NK-92 (cell line): ENCODE data around the gene HJURP.

Source experiments
- DNase-seq: peaks from one replicate; lab custom pipeline; 2025; ENCODE audit not compliant: unreplicated experiment; lab: John Stamatoyannopoulos, UW

Gene HJURP

DNA sequence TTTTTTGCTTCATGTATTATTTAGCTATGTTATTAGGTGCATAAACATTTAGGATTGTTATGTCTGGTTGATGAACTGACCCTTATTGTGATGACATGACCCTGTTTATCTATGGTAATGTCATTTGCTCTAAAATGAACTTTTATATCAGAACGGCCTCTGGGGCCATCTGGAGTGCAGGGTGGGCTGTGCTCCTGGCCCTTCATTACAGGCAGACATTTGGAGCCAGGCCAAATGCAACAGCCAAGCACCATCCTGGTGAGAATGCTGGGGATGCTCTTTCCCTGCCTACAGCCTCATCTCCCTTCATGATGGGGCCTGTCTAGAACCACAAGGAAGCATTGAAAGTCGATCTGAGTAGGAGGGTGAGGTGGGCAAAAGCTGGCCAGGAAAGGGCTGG is 38.0 kb downstream of the HJURP start:
- no peak for DNase-seq

DNA sequence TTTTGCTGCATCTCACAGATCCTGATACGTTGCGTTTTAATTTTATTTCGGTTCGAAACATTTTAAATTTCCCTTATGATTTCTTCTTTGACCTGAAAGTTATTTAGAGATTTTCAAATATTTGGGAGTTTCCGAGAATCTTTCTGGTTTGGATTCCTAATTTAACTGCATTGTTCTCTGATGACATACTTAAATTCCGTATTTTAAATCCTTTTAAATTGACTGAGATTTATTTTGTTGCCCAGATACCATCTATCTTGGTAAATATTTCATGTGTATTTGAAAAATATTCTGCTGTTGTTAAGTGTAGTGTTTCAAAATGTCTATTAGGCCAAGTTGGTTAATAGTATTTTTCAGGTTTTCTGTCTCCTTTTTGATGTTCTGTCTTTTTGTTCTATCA is 38.5 kb downstream of the HJURP start:
- no peak for DNase-seq

DNA sequence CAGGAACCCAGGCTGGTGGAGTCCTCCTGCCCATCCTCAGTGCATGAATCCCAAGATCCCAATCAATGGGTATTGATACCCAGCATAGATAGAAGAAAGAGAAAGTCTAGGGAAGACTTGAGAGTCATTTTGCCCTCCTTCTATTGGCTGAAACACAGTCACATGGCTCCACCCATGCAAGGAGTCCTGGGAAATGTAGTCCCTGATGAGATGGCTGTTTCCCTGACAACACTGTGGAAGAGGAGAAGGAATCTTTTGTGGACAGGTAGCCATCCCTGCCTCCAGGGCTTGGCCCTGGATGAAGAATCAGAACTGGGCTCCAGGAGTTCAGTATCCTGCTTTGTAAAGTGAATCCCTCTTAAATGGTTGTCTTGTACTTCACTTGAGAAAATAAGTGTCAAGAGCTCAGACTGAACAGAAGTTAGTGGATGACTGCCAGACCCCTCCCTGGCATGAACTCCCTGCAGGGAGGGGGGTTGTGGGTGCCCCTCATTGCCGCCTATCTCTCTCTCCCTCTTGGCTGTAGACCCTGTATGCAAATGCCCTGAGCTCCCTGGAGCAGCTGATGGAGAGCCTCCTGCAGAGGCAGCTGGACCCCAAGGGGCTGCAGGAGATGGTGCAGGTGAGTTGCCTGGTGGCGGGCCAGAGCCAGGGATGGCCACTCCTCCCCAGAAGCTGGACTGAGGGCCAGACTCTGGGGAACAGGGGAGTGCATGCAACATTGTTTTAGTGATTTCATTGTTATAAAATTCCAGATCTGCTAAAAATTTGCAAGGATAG is 40.1 kb downstream of the HJURP start:
- no peak for DNase-seq

DNA sequence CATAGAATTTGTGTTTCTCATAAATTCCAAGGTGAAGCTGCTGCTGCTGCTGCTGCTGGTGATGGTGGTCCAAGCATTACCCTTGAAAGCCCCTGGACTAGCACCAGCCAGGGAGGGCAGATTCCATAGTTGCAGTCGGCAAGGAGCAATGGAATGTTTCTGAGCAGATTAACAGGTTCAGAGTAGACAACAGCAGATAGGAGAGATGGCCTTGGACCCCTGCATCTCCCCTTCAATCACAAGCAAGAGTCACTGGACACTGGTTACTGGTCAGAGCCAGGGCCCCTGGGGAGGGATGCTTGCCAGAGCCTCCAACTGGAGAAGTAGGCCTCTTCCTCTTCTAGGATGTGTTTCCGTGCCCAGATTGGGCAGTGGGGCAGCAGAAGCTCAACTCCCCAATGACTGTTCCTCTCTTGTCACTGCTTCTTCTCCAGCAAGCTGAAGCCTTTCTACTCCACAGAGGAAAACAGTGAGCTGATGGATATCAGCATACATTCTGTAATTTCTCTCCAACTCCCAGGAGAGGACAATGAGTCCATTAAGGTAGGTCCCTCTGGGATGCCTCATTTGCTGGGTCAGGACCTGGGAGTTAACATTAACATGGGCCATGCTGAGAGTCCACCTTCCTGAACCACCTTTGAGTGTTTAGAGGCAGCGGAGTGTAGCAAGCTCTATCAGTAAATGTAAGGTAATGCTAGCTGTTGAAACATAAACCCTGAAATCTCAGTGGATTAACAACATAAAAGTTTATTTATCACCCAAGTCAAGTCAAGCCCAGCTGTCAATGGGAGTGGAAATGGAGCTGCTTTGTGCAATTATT is 40.9 kb downstream of the HJURP start:
- DNase-seq, result no peak

DNA sequence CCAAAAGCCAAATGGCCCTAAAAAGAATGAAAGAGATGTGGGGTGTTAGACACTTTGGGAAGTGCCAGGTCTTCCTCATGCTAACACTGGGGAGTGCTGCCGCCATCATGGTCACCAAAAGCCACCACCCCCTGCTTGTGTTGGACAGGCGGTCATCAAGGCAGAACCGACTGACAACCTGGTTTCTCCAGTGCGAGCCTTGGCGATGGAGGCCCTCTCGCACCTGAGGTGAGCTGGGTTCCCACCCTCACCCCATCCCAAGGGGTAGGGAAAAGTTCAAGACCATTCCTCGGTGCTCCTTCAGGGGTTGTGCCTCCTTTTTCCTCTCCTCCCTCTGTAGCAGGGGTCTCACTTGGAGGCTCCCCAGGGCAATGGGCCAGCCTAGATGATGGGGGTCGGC is 42.6 kb downstream of the HJURP start:
- no peak for DNase-seq

DNA sequence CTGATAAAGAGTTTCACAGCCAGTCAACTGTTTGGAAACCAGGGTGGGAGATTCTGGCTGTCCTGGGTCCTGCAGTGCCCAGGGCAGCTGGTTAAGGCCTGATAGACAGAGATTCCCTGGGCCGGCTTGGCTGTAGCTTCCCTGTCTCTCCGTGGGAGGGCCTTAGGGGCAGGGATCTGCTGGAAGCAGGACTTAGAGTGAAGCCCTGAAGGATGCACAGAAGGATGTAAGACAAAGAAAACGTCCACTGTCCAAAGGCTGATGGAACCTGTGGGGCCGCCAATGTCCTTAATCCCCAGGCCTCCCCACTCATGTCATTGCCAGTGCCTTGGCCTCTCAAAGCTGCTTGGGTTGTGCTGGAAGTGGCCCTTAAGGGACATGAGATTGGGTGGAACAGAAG is 43.2 kb downstream of the HJURP start:
- no peak for DNase-seq

DNA sequence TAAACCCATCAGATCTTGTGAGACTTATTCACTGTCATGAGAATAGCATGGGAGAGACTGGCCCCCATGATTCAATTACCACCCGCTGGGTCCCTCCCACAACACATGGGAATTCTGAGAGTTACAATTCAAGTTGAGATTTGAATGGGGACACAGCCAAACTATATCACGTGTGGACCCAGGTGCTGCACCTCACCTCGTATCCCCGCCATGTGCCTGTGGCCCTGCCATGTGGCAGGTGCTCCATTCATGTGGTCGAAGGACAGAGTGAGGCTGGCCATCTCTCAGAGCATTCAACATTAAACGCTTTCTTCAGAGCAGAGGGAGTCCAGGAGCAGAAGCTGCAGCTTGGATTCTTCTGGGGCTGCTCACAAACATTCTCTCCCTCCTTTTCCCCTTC is 44.0 kb downstream of the HJURP start:
- DNase-seq, result no peak

DNA sequence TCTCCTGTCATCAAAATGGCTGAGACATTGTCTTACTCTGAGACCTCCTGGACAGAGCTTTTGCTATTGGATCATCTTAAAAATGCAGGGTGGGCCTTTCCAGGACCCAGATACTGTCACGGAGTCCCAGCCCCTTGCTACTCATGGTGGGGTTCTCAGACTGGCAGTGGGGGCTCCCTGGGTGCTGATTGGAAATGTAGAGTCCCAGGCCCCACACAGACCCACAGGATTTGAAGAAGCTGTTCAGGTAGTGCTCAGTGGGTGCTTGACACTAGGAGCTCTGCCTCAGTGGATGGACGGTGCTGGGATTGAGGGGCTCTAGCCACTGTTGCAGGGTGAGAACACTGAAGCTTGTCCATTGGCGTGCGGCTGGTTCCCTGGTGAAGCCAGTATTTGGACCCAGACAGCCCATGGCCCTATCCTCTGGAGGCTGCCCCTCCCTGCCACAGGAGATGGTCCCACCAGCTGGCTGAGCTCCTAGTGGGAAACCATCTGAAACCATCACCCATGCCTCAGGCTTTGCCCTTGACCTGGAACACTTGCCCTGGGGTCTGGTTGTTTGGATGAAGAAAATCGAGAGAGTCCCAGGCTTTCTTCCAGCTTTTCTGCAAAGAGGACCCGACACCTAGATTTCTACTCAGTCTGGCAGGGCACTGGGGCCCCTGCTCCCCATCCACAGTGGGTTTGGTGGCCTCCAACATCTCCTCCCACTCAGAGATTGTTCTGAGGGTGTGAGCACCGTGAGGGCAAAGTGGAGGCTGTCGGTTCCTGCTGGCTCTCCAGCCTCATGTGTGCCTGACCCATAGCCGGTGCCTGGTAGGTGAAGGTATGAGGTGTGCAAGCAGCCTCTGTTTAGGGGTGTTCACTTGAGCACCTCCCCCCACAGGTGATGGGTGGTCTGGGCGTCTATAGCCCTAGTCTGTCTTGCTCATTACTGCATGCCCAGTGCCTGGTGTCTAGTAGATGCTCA is 46.1 kb downstream of the HJURP start:
- no peak for DNase-seq

DNA sequence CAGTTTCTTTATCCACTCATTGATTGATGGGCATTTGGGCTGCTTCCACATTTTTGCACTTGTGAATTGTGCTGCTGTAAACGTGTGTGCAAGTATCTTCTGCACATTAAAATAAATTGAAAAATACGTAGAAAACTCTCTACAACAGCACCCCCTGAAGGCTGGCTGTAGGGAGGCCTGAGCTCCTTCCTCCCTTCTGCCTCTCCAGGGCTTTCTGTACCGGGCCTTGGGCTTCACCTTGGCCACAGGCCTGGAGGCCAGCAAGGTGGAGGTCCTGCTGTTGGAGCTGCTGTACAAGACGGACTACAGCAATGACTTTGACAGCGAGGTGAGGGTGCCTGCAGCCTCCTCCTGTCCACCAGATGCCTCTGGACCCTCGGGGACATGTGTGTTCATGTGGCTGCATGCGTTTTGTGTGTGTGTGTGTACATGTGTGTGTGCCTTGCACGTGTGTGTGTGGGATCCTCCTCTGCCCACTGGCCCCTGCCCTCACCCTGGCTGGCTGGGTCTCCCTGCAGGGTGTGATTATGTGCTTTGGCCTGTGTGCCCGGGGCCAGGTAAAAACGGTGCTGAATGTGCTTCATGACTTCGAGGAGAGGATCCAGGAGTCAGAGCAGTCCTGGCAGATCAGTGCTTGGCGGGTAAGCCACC is 47.0 kb downstream of the HJURP start:
- DNase-seq, result no peak

DNA sequence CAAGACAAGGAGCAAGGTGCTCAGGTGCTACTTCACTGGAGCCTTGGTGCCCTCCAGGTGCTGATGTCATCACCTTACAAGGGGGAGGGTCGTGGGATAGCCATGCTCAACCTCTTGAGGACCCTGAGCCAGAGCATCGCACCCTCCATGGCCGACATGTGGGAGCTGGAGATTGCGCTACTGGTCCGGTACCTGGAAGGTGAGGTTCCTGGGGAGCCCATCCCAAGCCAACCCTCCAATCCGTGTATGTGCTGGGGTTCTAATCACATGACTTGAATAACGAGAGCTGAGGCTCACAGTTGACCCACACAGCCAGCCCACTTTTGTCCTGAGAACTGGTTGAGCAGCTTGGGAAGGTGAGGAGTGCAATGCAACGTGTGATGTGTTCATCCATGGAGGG is 50.3 kb downstream of the HJURP start:
- no peak for DNase-seq

DNA sequence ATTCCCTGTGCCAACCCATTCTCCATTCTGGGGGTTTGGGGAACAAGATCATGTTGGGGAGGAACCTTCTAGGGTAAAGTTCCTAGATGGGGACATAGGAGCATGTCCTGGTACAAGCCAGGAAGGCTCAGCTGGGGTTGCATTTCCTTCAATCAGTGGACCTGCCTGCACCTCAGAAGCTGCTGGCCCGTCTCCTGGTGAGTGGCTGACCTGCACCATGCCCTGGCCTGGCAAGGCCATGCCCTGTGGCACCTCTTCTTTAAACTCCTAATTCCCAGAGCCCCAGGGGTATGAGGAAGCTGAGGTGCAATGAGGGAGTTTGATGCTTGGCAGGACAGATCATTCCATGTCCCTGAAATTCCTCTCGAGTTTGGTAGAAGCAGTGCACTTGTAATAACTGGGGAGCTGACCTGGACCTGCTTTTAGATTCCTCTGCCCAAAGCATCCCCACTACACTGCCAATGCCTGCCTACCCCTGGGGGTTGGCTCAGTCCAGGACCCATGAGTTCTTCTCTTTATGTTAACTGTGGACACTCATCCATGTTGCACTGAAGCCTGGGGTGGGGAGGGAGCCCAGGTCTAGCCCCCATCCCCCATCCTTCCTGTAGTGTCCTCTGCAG is 50.9 kb downstream of the HJURP start:
- DNase-seq, result no peak

DNA sequence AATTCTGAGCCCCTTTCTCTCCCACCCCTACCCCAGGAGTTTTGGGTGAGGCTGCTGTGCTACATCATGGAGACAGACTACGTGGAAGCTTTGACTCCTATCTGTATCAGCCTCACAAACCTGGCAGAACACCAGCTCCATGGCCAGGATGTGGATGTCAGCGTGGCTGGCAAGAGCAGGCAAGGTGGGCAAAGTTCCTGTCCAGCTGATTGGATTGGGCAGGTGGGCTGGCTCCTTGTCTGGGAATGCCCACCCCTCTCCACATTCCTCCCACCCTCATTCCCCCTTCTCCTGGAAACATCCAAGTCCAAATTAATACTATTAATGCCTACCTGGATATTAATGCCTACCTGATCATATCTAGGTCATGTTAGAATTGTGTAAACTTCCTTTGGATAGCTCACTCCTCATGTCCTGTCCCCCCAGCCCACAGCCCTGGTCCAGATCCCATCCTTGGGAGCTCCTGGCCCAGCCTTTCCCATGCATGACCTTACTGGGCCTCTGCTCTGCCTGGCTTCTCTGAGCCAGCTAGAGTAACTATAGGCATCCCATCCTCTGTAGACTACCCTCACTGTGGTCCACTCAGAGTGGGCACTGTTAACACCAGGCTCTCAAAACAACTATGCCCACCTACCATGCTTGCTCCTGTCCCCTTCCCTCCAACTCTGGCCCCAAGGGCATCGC is 52.1 kb downstream of the HJURP start:
- DNase-seq, result no peak

DNA sequence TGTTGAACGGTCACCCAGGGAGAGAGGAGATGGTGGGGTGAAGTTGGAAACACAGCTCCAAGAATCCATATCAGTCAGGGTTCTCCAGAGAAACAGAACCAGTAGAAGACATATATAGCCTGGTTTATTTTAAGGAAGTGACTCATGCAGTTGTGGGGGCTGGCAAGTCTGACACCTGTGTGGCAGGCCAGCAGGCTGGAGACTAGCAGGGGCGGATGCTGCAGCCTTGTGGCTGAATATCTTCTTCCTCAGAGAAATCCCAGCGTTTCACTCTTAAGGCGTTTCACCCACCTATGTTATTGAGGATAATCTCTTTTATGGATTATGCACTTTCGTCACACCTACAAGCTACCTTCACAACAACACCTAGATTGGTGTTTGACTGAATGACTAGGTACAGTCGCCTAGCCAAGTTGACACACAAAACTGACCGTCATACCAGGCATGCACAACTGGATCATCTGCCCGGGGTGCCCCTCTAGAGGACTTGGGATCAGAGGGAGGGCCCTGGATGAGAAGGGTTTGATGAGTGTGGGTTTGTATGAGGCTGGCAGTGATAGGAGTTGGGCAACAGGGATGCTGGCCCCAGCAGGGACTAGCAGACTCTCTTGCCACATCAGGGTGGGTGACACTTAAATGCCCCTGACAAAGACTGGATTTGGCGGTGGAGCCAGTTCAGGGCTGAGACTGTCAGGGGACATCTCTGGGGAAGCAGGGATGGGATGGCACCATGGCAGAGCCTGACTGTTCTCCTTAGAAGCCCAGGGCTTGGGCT is 52.8 kb downstream of the HJURP start:
- no peak for DNase-seq

DNA sequence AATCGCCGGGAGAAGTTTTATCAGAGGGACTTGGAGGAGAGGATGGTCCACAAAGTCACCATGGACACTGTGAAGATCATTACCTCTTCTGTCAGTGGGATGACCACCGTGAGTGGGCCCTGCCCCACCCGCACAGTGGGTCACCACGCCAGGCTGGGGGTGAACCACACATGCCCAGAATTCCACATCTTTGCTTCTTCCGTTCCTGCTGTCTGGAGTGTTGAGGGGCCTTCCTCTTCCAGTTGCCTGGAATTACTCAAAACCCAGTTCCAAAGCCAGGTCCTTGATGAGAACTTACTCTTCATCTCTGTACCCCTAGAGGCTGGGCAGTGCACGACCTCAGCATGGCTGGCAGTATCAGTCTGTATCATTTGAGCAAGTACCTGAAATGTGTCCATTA is 54.1 kb downstream of the HJURP start:
- DNase-seq, result no peak

DNA sequence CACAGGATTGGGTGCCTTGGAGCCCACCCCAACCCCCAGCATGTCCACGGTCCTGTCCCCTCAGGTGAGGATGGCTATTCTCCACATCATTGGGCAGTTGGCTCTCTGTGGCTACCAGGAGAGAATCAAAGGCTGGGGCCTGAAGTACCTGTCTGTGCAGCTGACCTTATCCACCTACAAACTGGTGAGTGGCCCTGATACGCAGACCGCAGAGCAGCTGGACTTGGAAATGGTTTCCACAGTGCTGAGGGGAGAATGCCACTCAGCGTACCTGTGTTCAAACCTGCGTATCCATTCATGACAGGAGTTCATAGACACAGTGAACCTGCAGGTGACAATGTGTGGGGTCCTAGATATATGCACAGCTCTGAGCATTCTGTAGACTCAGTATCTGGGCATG is 54.6 kb downstream of the HJURP start:
- DNase-seq, result no peak

DNA sequence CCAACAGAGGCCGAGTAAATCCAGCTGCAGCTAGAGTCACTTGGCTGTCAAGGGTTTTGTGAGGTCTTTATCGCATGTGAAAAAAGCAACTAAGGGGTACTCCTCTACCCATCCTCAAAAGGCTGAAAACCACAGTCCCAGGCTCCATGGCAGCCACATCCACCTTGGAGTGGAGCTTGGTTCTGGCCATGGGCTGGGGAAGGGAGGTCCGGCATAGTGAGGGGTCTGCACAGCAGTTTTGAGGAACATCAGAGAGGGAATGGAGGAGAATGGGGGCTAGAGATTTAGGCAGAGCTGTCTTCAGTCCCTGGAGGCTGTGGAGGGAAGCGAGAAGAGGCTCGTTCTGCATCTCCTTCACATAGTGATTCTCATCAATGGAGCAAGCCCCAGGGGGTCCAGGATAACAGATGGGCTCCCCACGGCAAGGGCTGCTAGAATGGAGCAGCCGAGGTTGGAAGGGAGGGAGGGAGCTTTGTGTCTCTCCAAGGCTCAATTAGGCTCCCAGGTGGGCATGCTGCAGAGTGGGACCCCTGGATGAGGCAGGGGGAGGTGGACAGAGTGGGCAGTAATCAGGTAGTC is 55.2 kb downstream of the HJURP start:
- DNase-seq, result no peak

DNA sequence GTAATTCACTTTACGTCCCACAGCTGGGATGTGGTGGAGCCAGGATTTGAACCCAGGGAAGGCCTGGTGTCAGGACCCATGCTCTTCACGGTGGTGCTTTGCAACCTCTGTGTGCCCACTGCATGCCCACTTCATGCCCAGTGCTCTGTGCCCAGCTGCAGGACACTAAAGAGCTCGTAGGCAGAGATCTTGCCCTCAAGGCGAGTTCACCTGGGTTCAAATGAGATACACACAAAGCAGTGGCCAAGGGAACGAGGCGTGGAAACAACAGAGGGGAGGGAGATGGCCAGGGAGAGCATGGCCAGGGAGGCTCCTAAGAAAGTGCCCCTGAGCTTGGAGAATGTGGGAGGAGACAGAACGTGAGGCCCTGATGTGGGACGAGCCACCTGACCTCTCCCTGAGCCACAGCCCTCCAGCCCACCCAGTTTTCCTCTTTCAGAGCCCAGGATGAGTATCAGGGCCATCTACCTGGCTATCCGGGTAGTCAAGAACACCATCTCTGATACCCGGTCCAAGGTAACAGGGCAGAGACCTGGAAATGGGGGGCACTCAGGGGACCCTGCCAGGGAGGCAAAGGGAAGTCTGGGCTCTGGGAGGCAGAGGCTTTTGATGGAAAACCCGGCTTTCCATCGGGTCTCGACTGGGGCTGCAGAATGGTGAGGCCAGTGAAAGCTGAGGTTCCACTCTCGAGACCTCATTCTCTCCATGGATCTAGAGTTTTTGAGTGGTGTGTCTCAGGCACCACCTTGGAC is 55.8 kb downstream of the HJURP start:
- DNase-seq, result no peak

DNA sequence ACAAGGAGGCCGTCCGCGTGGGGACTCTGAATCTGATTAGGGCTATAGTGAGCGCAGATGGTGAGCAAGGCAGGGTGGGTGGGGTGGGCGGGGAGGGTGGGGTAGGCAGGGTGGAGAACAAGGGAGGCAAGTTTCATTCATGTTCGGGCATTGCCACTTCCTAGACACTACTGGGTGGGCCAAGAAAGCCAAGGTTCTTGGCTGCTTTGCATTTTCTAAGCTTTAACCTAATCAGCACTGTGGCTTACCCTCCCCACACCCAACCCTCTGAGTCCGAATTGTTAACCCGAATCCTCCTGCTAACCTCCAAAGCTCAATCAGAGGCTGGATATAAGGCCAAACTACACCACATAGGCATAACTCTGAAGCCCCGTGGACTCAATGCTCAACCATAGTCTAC is 58.1 kb downstream of the HJURP start:
- DNase-seq, result no peak
